GM12873 (cell line): ENCODE data around the gene RILPL2.

Experiments used
- CTCF ChIP-seq: IDR thresholded peaks from 2 replicates; pipeline ENCODE4 v1.5.1; 2012; ENCODE audit warnings: low read depth, mild to moderate bottlenecking, moderate library complexity, low read length, control low read depth; ENCODE audit not compliant: insufficient read depth; ENCODE audit errors: missing control alignments

Gene RILPL2

GRCh38 chr12:123398177-123398549 lies 38.3 kb downstream of the RILPL2 start:
- no peak for TF ChIP-seq CTCF

GRCh38 chr12:123397400-123397799 lies 39.1 kb downstream of the RILPL2 start:
- TF ChIP-seq CTCF, result no peak

GRCh38 chr12:123396954-123397353 lies 39.5 kb downstream of the RILPL2 start:
- no peak for TF ChIP-seq CTCF

- no peak for TF ChIP-seq CTCF
Observed at GRCh38 chr12:123396543-123396942, 39.9 kb downstream of the RILPL2 start.

GRCh38 chr12:123395236-123395635 lies 41.2 kb downstream of the RILPL2 start:
- TF ChIP-seq CTCF, result no peak

- TF ChIP-seq CTCF, result no peak
Observed at GRCh38 chr12:123393747-123394146, 42.7 kb downstream of the RILPL2 start.

- no peak for TF ChIP-seq CTCF
Observed at GRCh38 chr12:123391546-123392343, 44.7 kb downstream of the RILPL2 start.
